AG09309 (cell line): Measurements from ENCODE around the gene USP3.

Experiments used
- DNase-seq: peaks from one replicate; pipeline ENCODE4 v3.0.0-alpha.2; 2010; ENCODE audit warnings: low read depth
- H3K4me3 ChIP-seq: 2 replicates; pipeline ENCODE4 v1.5.1; 2011; ENCODE audit warnings: mild to moderate bottlenecking, low read depth, low read length, moderate library complexity; ENCODE audit not compliant: control insufficient read depth
- TF ChIP-seq, protein P1 (sequence below): IDR thresholded peaks from 2 replicates; pipeline ENCODE4 v1.5.1; 2011; ENCODE audit warnings: mild to moderate bottlenecking, low read depth, low read length, inconsistent platforms; ENCODE audit not compliant: insufficient read depth, control insufficient read depth; ENCODE audit errors: missing control alignments

The USP3 gene

GRCh38 chr15:63603516-63603915 is 99.1 kb downstream of the USP3 start:
- TF ChIP-seq, protein P1, sequence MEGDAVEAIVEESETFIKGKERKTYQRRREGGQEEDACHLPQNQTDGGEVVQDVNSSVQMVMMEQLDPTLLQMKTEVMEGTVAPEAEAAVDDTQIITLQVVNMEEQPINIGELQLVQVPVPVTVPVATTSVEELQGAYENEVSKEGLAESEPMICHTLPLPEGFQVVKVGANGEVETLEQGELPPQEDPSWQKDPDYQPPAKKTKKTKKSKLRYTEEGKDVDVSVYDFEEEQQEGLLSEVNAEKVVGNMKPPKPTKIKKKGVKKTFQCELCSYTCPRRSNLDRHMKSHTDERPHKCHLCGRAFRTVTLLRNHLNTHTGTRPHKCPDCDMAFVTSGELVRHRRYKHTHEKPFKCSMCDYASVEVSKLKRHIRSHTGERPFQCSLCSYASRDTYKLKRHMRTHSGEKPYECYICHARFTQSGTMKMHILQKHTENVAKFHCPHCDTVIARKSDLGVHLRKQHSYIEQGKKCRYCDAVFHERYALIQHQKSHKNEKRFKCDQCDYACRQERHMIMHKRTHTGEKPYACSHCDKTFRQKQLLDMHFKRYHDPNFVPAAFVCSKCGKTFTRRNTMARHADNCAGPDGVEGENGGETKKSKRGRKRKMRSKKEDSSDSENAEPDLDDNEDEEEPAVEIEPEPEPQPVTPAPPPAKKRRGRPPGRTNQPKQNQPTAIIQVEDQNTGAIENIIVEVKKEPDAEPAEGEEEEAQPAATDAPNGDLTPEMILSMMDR: no peak
- DNase-seq: no peak
- no peak overlapping the region for H3K4me3 ChIP-seq

DNA sequence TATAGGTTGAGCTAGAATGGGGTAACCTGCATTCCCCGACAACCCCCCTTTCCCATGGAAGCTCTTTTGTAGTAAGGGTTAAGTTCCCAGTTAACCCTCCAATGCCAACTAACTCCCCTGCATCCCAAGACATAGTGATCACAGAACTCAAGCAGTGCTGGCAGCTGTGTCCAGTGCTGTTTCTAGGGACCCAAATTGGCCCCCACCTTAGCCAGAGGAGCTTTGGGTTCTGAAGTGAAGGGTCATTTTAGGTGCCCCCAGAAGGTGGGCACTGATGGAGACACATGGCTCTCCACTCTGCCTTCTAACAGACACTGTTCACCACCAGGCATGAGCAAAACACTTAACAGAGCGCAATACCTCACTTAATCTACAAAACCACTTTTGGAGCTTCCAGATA is 99.9 kb downstream of the USP3 start:
- TF ChIP-seq, protein P1: no peak
- DNase-seq: no peak
- no peak overlapping the region for H3K4me3 ChIP-seq

GRCh38 chr15:63605036-63605435 is 100.6 kb downstream of the USP3 start:
- TF ChIP-seq, protein P1: no peak
- no peak for DNase-seq
- H3K4me3 ChIP-seq: no peak overlapping the region

DNA sequence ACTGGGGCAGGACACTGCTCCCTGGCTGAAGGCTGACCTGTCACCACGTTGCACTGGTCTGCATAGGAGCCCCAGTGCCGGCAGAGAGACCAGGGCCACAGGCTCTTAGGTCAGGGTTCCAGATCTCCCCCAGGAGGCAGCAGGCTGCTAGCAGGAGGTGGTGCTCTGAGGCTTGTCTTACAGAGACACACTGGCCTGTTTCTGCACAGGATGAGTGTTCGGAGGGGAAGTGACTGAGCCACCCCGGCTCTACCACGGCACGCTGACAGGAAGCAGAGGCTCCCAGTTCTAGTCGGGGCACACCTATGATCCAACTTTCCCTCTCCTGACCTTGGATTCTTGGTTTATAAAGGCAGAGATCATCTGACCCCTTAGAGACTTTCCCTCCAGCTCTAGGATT is 101.4 kb downstream of the USP3 start:
- H3K4me3 ChIP-seq: no peak overlapping the region
- TF ChIP-seq, protein P1: no peak
- no peak for DNase-seq

- no peak overlapping the region for H3K4me3 ChIP-seq
- TF ChIP-seq, protein P1: no peak
- no peak for DNase-seq
Observed at GRCh38 chr15:63606308-63606707, 101.9 kb downstream of the USP3 start.

DNA sequence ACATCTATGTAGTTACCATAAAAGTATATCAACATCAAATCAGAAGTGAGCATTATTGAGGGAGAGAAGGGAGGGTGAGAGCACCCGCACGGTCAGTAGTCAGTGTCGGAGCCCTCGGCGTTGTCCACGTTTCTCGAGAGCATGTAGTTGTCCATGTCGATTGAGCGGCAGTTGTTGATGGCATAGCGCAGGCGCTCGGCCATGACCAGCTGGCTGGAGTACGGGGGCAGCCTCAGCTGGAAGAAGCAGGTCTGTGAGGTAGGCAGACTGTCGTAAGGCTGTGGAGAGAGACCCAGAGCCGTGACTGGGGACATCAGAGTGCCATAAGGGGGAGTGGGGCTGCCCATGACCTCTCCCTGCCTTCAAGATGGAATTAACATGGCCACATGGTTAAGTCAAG is 104.6 kb downstream of the USP3 start:
- no peak for DNase-seq
- no peak overlapping the region for H3K4me3 ChIP-seq
- TF ChIP-seq, protein P1: no peak

DNA sequence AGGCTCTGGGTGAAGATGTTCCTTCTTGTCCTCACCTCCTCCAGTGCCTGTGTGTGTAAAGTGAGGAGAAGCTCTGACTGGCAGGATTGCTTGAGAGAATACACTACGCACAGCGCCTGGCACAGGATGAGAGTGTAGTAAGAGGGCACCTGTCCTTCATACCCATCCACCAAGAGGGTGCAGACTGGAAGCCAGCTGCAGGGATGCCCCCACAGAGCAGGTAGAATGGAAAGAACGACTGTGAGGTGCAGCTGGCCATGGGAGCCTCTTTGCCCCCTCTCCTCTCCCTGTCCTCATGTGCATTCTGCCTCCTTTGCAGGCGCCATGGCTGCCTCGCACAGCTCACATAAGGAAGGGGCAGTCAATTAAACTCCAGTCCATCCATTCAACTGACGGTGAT is 105.1 kb downstream of the USP3 start:
- H3K4me3 ChIP-seq: no peak overlapping the region
- DNase-seq: no peak
- TF ChIP-seq, protein P1: no peak
